H1 (cell line): ENCODE data around the gene AKT1S1. TPM values are rescaled to one million over a fixed set of nuclear protein-coding genes. Genes with fewer than 3 reads are reported as not detected.

Experiments used
- CTCF ChIA-PET: fragments of 300-600 bp; sonication (Branson Sonifier 250); formaldehyde crosslinking; loops from one replicate; lab custom pipeline; 2021; ENCODE audit not compliant: partially characterized antibody; lab: Charles Lee
- POLR2A ChIA-PET: fragments of 300-600 bp; sonication (Branson Sonifier 250); formaldehyde crosslinking; loops from one replicate; lab custom pipeline; 2021; ENCODE audit warnings: inconsistent platforms; ENCODE audit not compliant: partially characterized antibody; lab: Charles Lee
- DNase-seq, 2 experiments: peaks; one replicate each; pipeline versions ENCODE4 v3.0.0 to v3.0.0-alpha.2; 2010 to 2022; ENCODE audit warnings: low spot score in 2 of 2, low read depth in 1 of 2, mixed read lengths in 1 of 2
- FAIRE-seq: peaks from 2 replicates; lab custom pipeline; 2011; peaks lifted over from hg19 to GRCh38; lab: Jason Lieb, UNC
- H2AFZ ChIP-seq: 2 replicates; pipeline ENCODE4 v1.8.1; 2012; ENCODE audit warnings: low read length, inconsistent platforms
- H2AK5ac ChIP-seq: 2 replicates; pipeline ENCODE4 v1.6.1; 2013; ENCODE audit warnings: low read depth, low read length
- H2BK120ac ChIP-seq: replicated peaks from 2 replicates; pipeline ENCODE3; 2013; ENCODE audit warnings: low read depth, low read length, inconsistent platforms
- H2BK12ac ChIP-seq: 2 replicates; pipeline ENCODE4 v1.6.1; 2013; ENCODE audit warnings: low read depth, low read length
- H2BK15ac ChIP-seq: 2 replicates; pipeline ENCODE4 v1.6.1; 2013; ENCODE audit warnings: low read length
- H2BK20ac ChIP-seq: 2 replicates; pipeline ENCODE4 v1.6.1; 2013; ENCODE audit warnings: low read length
- H2BK5ac ChIP-seq: 2 replicates; pipeline ENCODE4 v1.6.1; 2013; ENCODE audit warnings: low read depth, low read length
- H3K14ac ChIP-seq: 2 replicates; pipeline ENCODE4 v1.6.1; 2013; ENCODE audit warnings: inconsistent platforms; ENCODE audit not compliant: insufficient read length
- H3K18ac ChIP-seq: 2 replicates; pipeline ENCODE4 v1.6.1; 2013; ENCODE audit warnings: low read length; ENCODE audit errors: extremely low read depth
- H3K23ac ChIP-seq: 2 replicates; pipeline ENCODE4 v1.6.1; 2013; ENCODE audit warnings: inconsistent platforms; ENCODE audit not compliant: insufficient read length
- H3K23me2 ChIP-seq: 2 replicates; pipeline ENCODE4 v1.6.1; 2013; ENCODE audit warnings: low read depth, low read length
- H3K27ac ChIP-seq: 2 replicates; pipeline ENCODE4 v1.6.1; 2011; ENCODE audit warnings: low read depth, low read length, inconsistent platforms
- H3K27me3 ChIP-seq, 4 experiments: replicated peaks in 1 of 4; 1 replicate in 1 of 4; 2 replicates in 3 of 4; pipeline versions ENCODE4 v1.6.1 to v1.8.1; 2011 to 2013; ENCODE audit warnings: low read length in 3 of 4, mild to moderate bottlenecking in 3 of 4, inconsistent platforms in 2 of 4, mixed read lengths in 2 of 4, moderate library complexity in 1 of 4; ENCODE audit not compliant: control insufficient read depth in 3 of 4, insufficient read depth in 3 of 4; ENCODE audit errors: extremely low read depth in 1 of 4
- H3K36me3 ChIP-seq, 4 experiments: 2 replicates each; pipeline versions ENCODE4 v1.6.1 to v1.8.1; 2011 to 2013; ENCODE audit warnings: mild to moderate bottlenecking in 4 of 4, low read length in 3 of 4, moderate library complexity in 2 of 4, control low read depth in 1 of 4, inconsistent platforms in 1 of 4; ENCODE audit not compliant: insufficient read depth in 4 of 4, control insufficient read depth in 2 of 4
- H3K4ac ChIP-seq: replicated peaks from 2 replicates; pipeline ENCODE3; 2013; ENCODE audit warnings: low read length, low read depth, mixed read lengths, inconsistent platforms; ENCODE audit not compliant: insufficient read length
- H3K4me1 ChIP-seq, 4 experiments: replicated peaks in 1 of 4; 1 replicate in 1 of 4; 2 replicates in 3 of 4; pipeline versions ENCODE4 v1.6.1 to v1.8.1; 2011 to 2013; ENCODE audit warnings: low read length in 3 of 4, inconsistent platforms in 2 of 4, mixed read lengths in 1 of 4; ENCODE audit not compliant: insufficient read depth in 4 of 4, control insufficient read depth in 3 of 4
- H3K4me2 ChIP-seq, 2 experiments: 2 replicates each; pipeline versions ENCODE4 v1.6.1 to v1.8.1; 2011 to 2013; ENCODE audit warnings: low read depth in 2 of 2, low read length in 2 of 2, control low read depth in 1 of 2, inconsistent platforms in 1 of 2, mild to moderate bottlenecking in 1 of 2; ENCODE audit not compliant: insufficient read depth in 1 of 2
- H3K4me3 ChIP-seq, 4 experiments: fragments of 200-600, 300-600 bp in 1 of 4; sonication (generic), shearing (Covaris generic), sonication (Bioruptor Twin) in 1 of 4; 2 replicates each; pipeline versions ENCODE4 v1.5.1 to v1.8.1; 2011 to 2016; ENCODE audit warnings: low read length in 4 of 4, low read depth in 3 of 4, control low read depth in 2 of 4, inconsistent platforms in 2 of 4, mild to moderate bottlenecking in 2 of 4, mixed read lengths in 1 of 4, moderate library complexity in 1 of 4; ENCODE audit not compliant: insufficient read depth in 2 of 4; ENCODE audit errors: extremely low read depth in 1 of 4
- H3K56ac ChIP-seq: replicated peaks from 2 replicates; pipeline ENCODE3; 2013; ENCODE audit warnings: low read depth, mild to moderate bottlenecking, mixed read lengths, low read length, inconsistent platforms; ENCODE audit not compliant: insufficient read length
- H3K79me1 ChIP-seq: 2 replicates; pipeline ENCODE4 v1.6.1; 2013; ENCODE audit warnings: low read depth, low read length, control low read depth
- H3K79me2 ChIP-seq, 2 experiments: 2 replicates each; pipeline versions ENCODE4 v1.6.1 to v1.8.1; 2012 to 2013; ENCODE audit warnings: low read length in 2 of 2, mild to moderate bottlenecking in 2 of 2, inconsistent platforms in 1 of 2; ENCODE audit not compliant: insufficient read depth in 2 of 2, control insufficient read depth in 1 of 2
- H3K9ac ChIP-seq, 4 experiments: replicated peaks in 1 of 4; 1 replicate in 1 of 4; 2 replicates in 3 of 4; pipeline versions ENCODE4 v1.6.1 to v1.8.1; 2011 to 2013; ENCODE audit warnings: low read depth in 3 of 4, low read length in 3 of 4, control low read depth in 2 of 4, mild to moderate bottlenecking in 2 of 4, moderate library complexity in 2 of 4, inconsistent platforms in 1 of 4; ENCODE audit errors: extremely low read depth in 1 of 4
- H3K9me3 ChIP-seq, 2 experiments: 2 replicates each; pipeline versions ENCODE4 v1.6.1 to v1.8.1; 2012 to 2013; ENCODE audit warnings: mild to moderate bottlenecking in 2 of 2, moderate library complexity in 2 of 2, control low read depth in 1 of 2, inconsistent platforms in 1 of 2, low read depth in 1 of 2, low read length in 1 of 2, mixed read lengths in 1 of 2; ENCODE audit not compliant: insufficient read depth in 2 of 2
- H4K20me1 ChIP-seq, 2 experiments: replicated peaks in 1 of 2; 2 replicates each; pipeline versions ENCODE3 to v1.8.1; 2011 to 2013; ENCODE audit warnings: inconsistent platforms in 2 of 2, low read length in 2 of 2, mild to moderate bottlenecking in 1 of 2; ENCODE audit not compliant: insufficient read depth in 2 of 2, control insufficient read depth in 1 of 2
- H4K5ac ChIP-seq: 2 replicates; pipeline ENCODE4 v1.6.1; 2013; ENCODE audit warnings: low read length, low read depth, mixed read lengths, inconsistent platforms; ENCODE audit not compliant: insufficient read length
- H4K8ac ChIP-seq: 2 replicates; pipeline ENCODE4 v1.8.0; 2013; ENCODE audit warnings: mild to moderate bottlenecking, moderate library complexity, low read length, inconsistent platforms; ENCODE audit not compliant: insufficient read depth; ENCODE audit errors: extremely low read depth
- H4K91ac ChIP-seq: replicated peaks from 2 replicates; pipeline ENCODE3; 2013; ENCODE audit warnings: low read length, mixed read lengths, inconsistent platforms; ENCODE audit not compliant: insufficient read length
- BRCA1 ChIP-seq: IDR thresholded peaks from 2 replicates; pipeline ENCODE4 v1.6.1; 2012; ENCODE audit warnings: low read depth, low read length, improper control_type of control experiment
- MAX ChIP-seq: IDR thresholded peaks from 2 replicates; pipeline ENCODE4 v1.6.1; 2012; ENCODE audit warnings: inconsistent platforms
- NRF1 ChIP-seq: IDR thresholded peaks from 2 replicates; pipeline ENCODE4 v1.6.1; 2011; ENCODE audit warnings: mild to moderate bottlenecking, low read depth, low read length, improper control_type of control experiment
- POU5F1 ChIP-seq: IDR thresholded peaks from 2 replicates; pipeline ENCODE4 v1.6.1; 2011; ENCODE audit warnings: low read depth, mild to moderate bottlenecking, low read length, moderate library complexity
- WGBS, 2 experiments: shearing (Covaris generic) in 1 of 2; methylation state at CpG; one replicate each; pipeline versions ENCODE4 v1.1.6 to v1.1.7; 2013 to 2015; ENCODE audit warnings: low lambda C conversion rate in 2 of 2, mixed read lengths in 2 of 2, inconsistent platforms in 1 of 2, low coverage in 1 of 2, missing lambda C conversion rate in 1 of 2; ENCODE audit not compliant: insufficient replicate concordance in 2 of 2, insufficient coverage in 1 of 2, insufficient read length in 1 of 2; ENCODE audit errors: extremely low coverage in 1 of 2, missing lambda C conversion rate in 1 of 2; 5-methylcytosine and 5-hydroxymethylcytosine counted together
- polyA plus RNA-seq, 7 experiments: library from polyadenylated mRNA; depleted of rRNA in 3 of 7; stranded (reverse) in 5 of 7; unstranded in 2 of 7; fragments of >200 nt in 5 of 7; fragments of 200-250 nt in 2 of 7; gene quantifications; 1 replicate in 5 of 7; 2 replicates in 1 of 7; 4 replicates in 1 of 7; pipeline versions ENCODE4 v1.2.1 to v1.2.3, GENCODE V29; 2011 to 2013; ENCODE audit warnings: missing spikeins in 2 of 7, mixed read lengths in 2 of 7
- total RNA-seq: library from RNA; stranded (reverse); fragmentation: NEBNext Ultra II Directional; extraction: Animal tissue kit (Norgen Biotek cat#: 25700); gene quantifications from 2 replicates; pipeline ENCODE4 v1.2.1, GENCODE V29; 2021

AKT1S1 gene
- total and polyA plus RNA-seq, 2 of the 8 experiments (the other 6 are each of a cell fraction or from before 2014, with no cell fraction given) = 40.7 to 45.9 TPM

- Histone ChIP-seq H3K4me3 (no peak overlapping the region), H3K79me1 (peaks cover under 1% of the 10 kb centered on the region; the same call in 1 of the 2 replicates), H3K27ac (no peak overlapping the region), H3K14ac (no peak overlapping the region), H2BK20ac (no peak overlapping the region), H2BK120ac (no peak overlapping the region), H2BK15ac (no peak overlapping the region), H2BK12ac (no peak overlapping the region), H3K36me3 (peaks cover 12 to 42% (median 29%) of the 10 kb centered on the region in 4 experiments; a peak in 6 of 8 replicates), H3K9ac (no peak overlapping the region), H3K4me1 (no peaks in the 10 kb centered on the region), H2AFZ (no peak overlapping the region), H3K4ac (no peak overlapping the region), H3K56ac (no peak overlapping the region), H3K27me3 (no peaks in the 10 kb centered on the region), H2AK5ac (no peak overlapping the region), H3K9me3 (no peaks in the 10 kb centered on the region), H2BK5ac (no peak overlapping the region), H4K8ac (no peak overlapping the region), H4K20me1 (peaks cover 5 to 7% of the 10 kb centered on the region in 2 experiments), H3K4me2 (no peak overlapping the region), H3K23me2 (no peaks in the 10 kb centered on the region), H4K91ac (no peak overlapping the region), H3K79me2 (no peaks in the 10 kb centered on the region), H3K23ac (no peak overlapping the region), H3K18ac (no peak overlapping the region), H4K5ac (no peak overlapping the region)
- ChIA-PET POLR2A (interaction anchor here (0.9 to 1.4 kb wide), 4 partner anchors 15 to 25 kb away, joined by 3 to 4 read pairs (median 4); partner anchors contain the start of gene PTOV1), CTCF (interaction anchor here (0.5 to 2.2 kb wide), 5 partner anchors 21 to 107 kb away, joined by 3 to 6 read pairs (median 3); partner anchors contain the start of gene FUZ)
- WGBS, 2 experiments = 90% methylated on average over 7 of the region's 7 CpGs; no CpG with 5 or more reads in 1 of the 2 experiments
- DNase-seq = no peak
- TF ChIP-seq BRCA1 = no peak
- no peak for TF ChIP-seq POU5F1
- no peak for TF ChIP-seq MAX
- no peak for TF ChIP-seq NRF1
- FAIRE-seq = no peak
Measured at GRCh38 chr19:49833599-49833998, 43.6 kb downstream of the AKT1S1 start.
